Hematopoietic multipotent progenitor cell (in vitro differentiated cells): ENCODE results near the gene MAOB. TPM values are rescaled to one million over a fixed set of nuclear protein-coding genes. Genes with fewer than 3 reads are reported as not detected.

Experiments
- DNase-seq, 3 donors: peaks; one replicate each; pipeline ENCODE4 v3.0.0-alpha.2; 2011 to 2015; ENCODE audit warnings: low read depth in 2 of 3, low spot score in 2 of 3
- total RNA-seq: library from RNA; depleted of rRNA; stranded (reverse); fragments of >200 nt; gene quantifications from one replicate; pipeline ENCODE4 v1.2.3, GENCODE V29; 2012

Gene MAOB
- total RNA-seq, 1 donor: under 0.01 TPM

DNA sequence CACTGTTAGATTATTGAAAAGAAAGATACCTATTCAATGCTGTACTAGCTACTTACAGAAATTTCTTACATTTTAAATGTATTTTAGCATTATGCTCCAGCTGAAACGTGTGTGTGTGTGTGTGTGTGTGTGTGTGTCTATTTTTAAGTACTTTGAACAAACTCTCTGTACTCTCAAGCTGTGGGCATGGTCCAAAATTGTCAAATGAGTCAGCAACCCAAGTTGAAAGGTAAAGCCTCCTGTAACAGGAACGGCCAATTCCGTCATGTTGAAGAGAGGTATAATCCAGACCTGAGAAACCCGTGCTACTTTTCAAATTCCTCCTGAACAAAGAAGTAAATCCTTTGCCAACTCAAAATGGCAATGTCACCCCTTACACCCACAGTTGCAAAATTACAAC, 20.5 kb downstream of the MAOB start:
- DNase-seq: no peak

- DNase-seq: no peak
Measured at GRCh38 chrX:43860646-43861370, 21.4 kb downstream of the MAOB start.

DNA sequence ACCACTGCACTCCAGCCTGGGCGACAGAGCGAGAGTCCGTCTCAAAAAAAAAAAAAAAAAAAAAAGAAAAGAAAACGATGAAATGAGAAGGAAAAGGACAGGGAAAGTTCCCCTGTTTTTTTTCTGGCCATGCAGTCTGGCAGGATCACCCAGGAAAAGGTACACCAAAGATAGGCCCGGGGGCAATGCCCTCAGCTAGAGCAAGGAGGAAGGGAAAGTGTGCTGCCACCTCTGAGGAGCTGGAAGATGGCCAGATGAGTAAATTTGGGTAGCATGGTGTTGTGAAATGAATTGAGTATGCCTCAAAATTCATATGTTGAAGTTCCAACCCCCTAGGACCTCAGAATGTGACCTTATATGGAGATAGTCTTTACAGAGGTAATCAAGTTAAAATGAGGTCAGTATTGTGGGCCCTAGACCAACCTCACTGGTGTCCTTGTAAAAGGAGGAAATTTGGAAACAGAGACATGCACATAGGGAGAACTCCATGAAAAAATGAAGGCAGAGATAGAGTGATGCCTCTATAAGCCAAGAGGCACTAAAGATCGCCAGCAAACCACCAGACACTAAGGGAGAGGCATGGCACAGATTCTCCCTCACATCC, 28.9 kb downstream of the MAOB start:
- no peak for DNase-seq

- no peak for DNase-seq
Measured at GRCh38 chrX:43850629-43851028, 31.6 kb downstream of the MAOB start.

GRCh38 chrX:43849173-43849572, 33.1 kb downstream of the MAOB start:
- no peak for DNase-seq

DNA sequence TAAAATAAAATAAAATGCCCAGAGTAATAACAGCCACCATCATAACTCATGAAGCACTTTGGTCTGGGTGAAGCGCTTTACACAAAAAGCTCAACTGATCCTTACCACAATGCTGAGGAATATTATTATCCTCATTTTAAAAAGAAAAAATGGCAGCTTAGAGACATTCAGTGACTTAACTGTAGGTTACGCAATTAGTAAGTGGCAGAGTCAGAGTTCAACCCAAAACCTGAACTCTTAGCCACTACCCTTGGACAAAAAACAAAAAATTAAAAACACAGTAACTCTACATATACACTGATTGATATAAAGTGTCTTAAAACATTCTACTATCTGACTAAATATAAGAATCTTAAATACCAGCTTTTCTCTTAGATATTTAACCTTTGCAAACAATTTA, 34.9 kb downstream of the MAOB start:
- DNase-seq: no peak

DNA sequence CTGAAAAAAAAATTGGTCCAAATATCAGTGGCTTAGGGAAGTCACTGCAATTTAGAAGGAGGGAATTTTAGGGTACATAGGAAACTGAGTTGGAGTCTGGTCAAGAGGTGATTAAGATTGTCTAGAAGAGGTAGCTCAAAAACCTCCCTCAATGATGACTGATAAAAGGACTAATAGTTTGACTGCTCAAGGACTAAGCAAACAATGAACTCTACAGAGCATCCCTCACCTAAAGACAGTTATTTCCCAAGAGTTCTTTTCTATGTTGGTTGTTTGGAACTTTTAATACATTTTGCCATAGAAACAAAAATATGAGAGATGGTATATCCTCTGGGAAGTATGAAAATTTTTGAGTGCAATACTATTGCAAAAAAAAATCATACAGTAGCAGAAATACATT, 35.7 kb downstream of the MAOB start:
- no peak for DNase-seq

DNA sequence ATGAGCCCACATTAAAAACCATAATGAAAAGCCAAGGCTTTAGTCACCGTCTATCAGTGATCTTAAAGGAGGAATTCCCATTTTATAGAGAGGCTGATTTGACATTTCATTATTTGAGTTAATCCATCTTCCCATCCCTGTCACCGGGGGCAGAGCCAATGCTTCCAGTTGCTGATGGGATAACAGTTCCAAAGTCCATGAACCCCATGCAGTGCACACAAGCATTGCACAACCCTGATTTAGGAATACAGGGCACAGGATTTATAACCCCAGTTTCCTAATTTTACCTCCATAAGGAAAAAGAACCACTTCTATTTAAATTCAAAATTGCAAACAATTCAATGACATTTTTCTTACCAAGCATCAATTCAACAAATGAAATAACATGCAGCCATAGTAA, 36.5 kb downstream of the MAOB start:
- no peak for DNase-seq

DNA sequence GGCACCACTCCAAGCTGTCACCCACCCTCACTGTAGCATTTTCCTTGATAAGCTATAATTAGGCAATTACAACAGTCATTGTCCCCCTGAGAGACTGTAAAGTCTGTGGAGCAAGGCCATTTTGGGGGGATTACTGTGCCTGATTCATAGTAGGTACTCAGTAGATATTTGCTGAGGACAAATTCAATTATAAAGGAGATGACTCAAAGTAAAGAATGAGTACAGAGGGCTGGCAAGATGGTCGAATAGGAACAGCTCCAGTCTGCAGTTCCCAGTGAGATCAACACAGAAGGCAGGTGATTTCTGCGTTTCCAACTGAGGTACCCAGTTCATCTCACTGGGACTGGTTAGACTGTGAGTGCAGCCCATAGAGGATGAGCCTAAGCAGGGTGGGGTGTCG, 42.0 kb downstream of the MAOB start:
- DNase-seq: no peak

GRCh38 chrX:43836435-43837184, 45.6 kb downstream of the MAOB start:
- DNase-seq: peak in 1 of 3 donors; percentile 33

- DNase-seq: peak in 1 of 3 donors; percentile 34
Measured at GRCh38 chrX:43835559-43835958, 46.7 kb downstream of the MAOB start.

- DNase-seq: no peak
Measured at GRCh38 chrX:43827791-43828190, 54.5 kb downstream of the MAOB start.

DNA sequence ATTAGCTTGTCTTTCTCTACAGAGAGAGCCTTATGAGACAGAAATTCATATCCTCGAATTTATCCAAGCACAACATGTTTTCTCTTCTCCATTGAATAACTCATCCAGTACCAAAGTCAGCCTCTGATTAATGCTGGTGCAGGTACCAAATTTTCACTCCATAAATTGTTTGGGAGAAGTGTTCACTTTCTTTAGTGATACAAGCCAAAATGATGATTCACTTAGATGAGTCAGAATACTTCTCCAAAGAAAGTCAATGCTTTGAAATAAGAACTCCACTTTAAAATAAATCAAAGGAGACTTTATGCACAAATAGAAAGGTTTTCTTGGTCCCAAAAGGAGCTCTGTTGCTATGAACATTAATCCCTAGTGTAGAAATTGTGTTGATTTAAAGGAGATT, 60.2 kb downstream of the MAOB start:
- no peak for DNase-seq

GRCh38 chrX:43817444-43817843, 64.8 kb downstream of the MAOB start:
- DNase-seq: no peak

- no peak for DNase-seq
Measured at GRCh38 chrX:43815209-43815608, 67.0 kb downstream of the MAOB start.

DNA sequence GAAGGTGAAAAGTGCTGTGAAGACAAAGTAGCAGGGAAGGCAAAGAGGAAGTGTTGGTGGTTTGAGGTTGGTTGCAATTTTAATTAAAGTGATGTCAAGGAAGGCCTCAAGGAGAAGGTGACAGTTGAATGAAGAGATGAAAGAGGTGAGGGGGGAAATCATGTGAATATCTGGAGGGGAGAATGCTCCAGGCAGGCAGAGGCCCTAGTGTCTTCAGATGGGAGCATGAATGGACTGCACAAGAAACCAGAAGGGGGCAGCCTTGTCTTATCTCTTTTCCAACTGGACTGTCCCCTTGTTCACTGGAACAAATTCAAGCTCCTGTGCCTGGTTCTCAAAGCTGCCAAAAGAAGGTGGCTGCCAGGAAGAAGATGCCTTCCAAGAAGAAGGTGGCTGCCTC, 68.4 kb downstream of the MAOB start:
- DNase-seq: peak in 1 of 3 donors; percentile 8

- no peak for DNase-seq
Measured at GRCh38 chrX:43813319-43813718, 68.9 kb downstream of the MAOB start.

DNA sequence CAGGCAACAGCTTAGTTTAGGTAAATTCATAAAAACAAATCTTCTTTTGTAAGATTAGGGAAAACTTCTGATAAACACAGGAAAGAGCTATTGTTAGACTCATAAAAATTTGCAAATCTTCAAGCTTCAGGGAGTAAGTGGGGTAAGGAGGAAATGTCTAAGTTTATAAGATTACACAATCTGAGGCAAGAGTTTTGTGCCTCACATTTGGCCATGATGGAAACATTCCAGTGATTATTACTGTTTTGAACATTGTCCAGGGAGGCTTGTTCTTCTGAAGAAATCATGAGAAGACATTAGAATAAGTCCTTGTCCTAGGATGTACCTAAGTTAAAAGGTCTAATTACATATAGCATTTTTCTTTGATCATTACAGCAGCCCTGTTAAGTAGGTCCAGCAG, 72.8 kb downstream of the MAOB start:
- no peak for DNase-seq

DNA sequence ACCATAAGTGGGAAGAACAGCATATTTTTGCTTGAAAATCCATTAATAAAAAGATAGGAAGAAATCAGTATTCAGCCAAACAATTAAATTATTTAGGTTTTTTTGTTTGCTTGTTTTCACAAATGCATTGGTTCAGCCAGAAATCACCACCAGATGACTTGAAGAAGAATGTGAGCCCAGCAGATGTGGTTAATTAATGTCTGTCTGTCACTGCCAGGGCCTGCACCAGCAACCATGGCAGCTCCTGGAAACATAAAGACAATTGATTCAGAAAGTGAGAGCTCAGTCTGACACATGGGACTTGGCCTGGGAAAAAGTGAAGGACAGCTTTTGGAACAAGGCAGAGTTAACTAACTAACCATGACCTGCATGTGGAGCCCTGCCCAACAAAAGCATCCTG, 74.0 kb downstream of the MAOB start:
- no peak for DNase-seq

- no peak for DNase-seq
Measured at GRCh38 chrX:43805579-43805978, 76.7 kb downstream of the MAOB start.

DNA sequence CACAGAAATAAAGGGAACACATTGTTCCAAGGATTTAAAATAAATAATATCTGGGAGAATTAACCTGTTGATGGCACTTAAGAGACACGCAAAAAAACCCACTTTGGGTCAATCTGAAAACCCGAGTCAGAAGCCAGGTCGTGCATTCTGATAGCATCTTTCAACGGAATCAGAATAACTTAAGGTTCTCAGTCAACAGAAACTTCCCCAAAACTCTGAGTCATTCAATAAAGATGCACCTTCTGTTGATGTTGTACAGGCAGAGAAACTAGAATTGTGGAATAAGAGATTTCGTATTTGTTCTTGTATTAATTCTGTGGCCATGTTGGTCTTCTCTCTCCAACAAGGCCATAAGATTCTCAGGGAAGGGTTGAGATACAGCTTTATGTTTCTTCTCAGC, 78.2 kb downstream of the MAOB start:
- DNase-seq: no peak
